SK-N-SH treated with all-trans-retinoic acid at 6 μM for 48 hours (cell line): ENCODE results near the gene PRKD2.

ENCODE experiments used
- CREB5 ChIP-seq: fragments of 250-450 bp; sonication (Bioruptor Pico); IDR thresholded peaks from 2 replicates; pipeline ENCODE4 v1.5.1; 2020; ENCODE audit warnings: low read depth, mild to moderate bottlenecking, moderate library complexity
- CSDC2 ChIP-seq: fragments of 250-450 bp; sonication (Bioruptor Pico); IDR thresholded peaks from 2 replicates; pipeline ENCODE4 v1.5.0; 2020; ENCODE audit warnings: mild to moderate bottlenecking, moderate library complexity

- no peak for TF ChIP-seq CSDC2 (CRISPR knock-in tag)
- no peak for TF ChIP-seq CREB5 (CRISPR knock-in tag)
These were observed 20.1 kb downstream of the PRKD2 start for GRCh38 chr19:46696866-46697203.
